ENCODE measurements around the gene CCSER1. TPM values are rescaled to one million over a fixed set of nuclear protein-coding genes. Genes with fewer than 3 reads are reported as not detected.

The CCSER1 gene
- total RNA-seq, 1 experiment from 2014 or later = 5.9 TPM

GRCh38 chr4:90290345-90290744 lies 163.2 kb downstream of the CCSER1 start:
- intact Hi-C loops (cut with micrococcal nuclease; ENCODE audit: unreplicated experiment) = loop anchor here (5.0 to 10.0 kb wide), 4 partner anchors 336 to 1066 kb away; no protein-coding TSS in a partner anchor
- Histone ChIP-seq H4K20me1 (ENCODE audit: insufficient read depth) (no peaks in the 10 kb centered on the region), H3K9me3 (ENCODE audit: insufficient read depth, low read depth) (no peaks in the 10 kb centered on the region), H3K27ac (no peak overlapping the region), H3K4me2 (no peak overlapping the region), H3K4me3 (no peak overlapping the region), H2AFZ (no peak overlapping the region), H3K79me2 (ENCODE audit: low read depth) (no peaks in the 10 kb centered on the region), H3K36me3 (ENCODE audit: low read depth) (no peaks in the 10 kb centered on the region), H3K9me2 (ENCODE audit: insufficient read depth) (no peaks in the 10 kb centered on the region), H3F3A (ENCODE audit: insufficient read depth, low read depth) (no peaks in the 10 kb centered on the region), H3K27me3 (ENCODE audit: insufficient read depth, low read depth) (no peaks in the 10 kb centered on the region), H3K4me1 (replicated peaks; ENCODE audit: insufficient read depth) (no peaks in the 10 kb centered on the region)
- BruUV-seq (replicated peaks) = no TSS peak
- CTCF ChIA-PET = no interaction called here
- TF ChIP-seq, protein P1, sequence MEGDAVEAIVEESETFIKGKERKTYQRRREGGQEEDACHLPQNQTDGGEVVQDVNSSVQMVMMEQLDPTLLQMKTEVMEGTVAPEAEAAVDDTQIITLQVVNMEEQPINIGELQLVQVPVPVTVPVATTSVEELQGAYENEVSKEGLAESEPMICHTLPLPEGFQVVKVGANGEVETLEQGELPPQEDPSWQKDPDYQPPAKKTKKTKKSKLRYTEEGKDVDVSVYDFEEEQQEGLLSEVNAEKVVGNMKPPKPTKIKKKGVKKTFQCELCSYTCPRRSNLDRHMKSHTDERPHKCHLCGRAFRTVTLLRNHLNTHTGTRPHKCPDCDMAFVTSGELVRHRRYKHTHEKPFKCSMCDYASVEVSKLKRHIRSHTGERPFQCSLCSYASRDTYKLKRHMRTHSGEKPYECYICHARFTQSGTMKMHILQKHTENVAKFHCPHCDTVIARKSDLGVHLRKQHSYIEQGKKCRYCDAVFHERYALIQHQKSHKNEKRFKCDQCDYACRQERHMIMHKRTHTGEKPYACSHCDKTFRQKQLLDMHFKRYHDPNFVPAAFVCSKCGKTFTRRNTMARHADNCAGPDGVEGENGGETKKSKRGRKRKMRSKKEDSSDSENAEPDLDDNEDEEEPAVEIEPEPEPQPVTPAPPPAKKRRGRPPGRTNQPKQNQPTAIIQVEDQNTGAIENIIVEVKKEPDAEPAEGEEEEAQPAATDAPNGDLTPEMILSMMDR (conservative IDR thresholded peaks at IDR 0.05) = no peak
- no peak for TF ChIP-seq EZH2 (IDR thresholded peaks at IDR 0.05; ENCODE audit: low read depth)
- POLR2A ChIA-PET (ENCODE audit: unreplicated experiment) = no interaction called here
- no peak for DNase-seq

GRCh38 chr4:90292438-90292837 lies 165.2 kb downstream of the CCSER1 start:
- ChIA-PET CTCF (no interaction called here), POLR2A (ENCODE audit: unreplicated experiment) (no interaction called here)
- Histone ChIP-seq H3K27ac (no peak overlapping the region), H3K9me3 (ENCODE audit: insufficient read depth, low read depth) (no peaks in the 10 kb centered on the region), H3K36me3 (ENCODE audit: low read depth) (no peaks in the 10 kb centered on the region), H3K9me2 (ENCODE audit: insufficient read depth) (no peaks in the 10 kb centered on the region), H3F3A (ENCODE audit: insufficient read depth, low read depth) (no peaks in the 10 kb centered on the region), H2AFZ (no peak overlapping the region), H3K4me3 (no peak overlapping the region), H3K79me2 (ENCODE audit: low read depth) (no peaks in the 10 kb centered on the region), H3K4me1 (replicated peaks; ENCODE audit: insufficient read depth) (no peaks in the 10 kb centered on the region), H4K20me1 (ENCODE audit: insufficient read depth) (no peaks in the 10 kb centered on the region), H3K27me3 (ENCODE audit: insufficient read depth, low read depth) (no peaks in the 10 kb centered on the region), H3K4me2 (no peak overlapping the region)
- intact Hi-C loops (cut with micrococcal nuclease; ENCODE audit: unreplicated experiment) = loop anchor here (2.0 to 10.0 kb wide), 5 partner anchors 262 to 1068 kb away; no protein-coding TSS in a partner anchor
- DNase-seq = no peak
- no peak for TF ChIP-seq EZH2 (IDR thresholded peaks at IDR 0.05; ENCODE audit: low read depth)
- TF ChIP-seq, protein P1 (conservative IDR thresholded peaks at IDR 0.05) = no peak
- no TSS peak for BruUV-seq (replicated peaks)

- POLR2A ChIA-PET (ENCODE audit: unreplicated experiment) = no interaction called here
- Histone ChIP-seq H3K27me3 (ENCODE audit: insufficient read depth, low read depth) (no peaks in the 10 kb centered on the region), H4K20me1 (ENCODE audit: insufficient read depth) (no peaks in the 10 kb centered on the region), H2AFZ (no peak overlapping the region), H3K36me3 (ENCODE audit: low read depth) (no peaks in the 10 kb centered on the region), H3K79me2 (ENCODE audit: low read depth) (no peaks in the 10 kb centered on the region), H3K4me1 (replicated peaks; ENCODE audit: insufficient read depth) (no peaks in the 10 kb centered on the region), H3K4me3 (no peak overlapping the region), H3F3A (ENCODE audit: insufficient read depth, low read depth) (no peaks in the 10 kb centered on the region), H3K9me3 (ENCODE audit: insufficient read depth, low read depth) (no peaks in the 10 kb centered on the region), H3K27ac (no peak overlapping the region), H3K4me2 (no peak overlapping the region), H3K9me2 (ENCODE audit: insufficient read depth) (no peaks in the 10 kb centered on the region)
- TF ChIP-seq, protein P1 (conservative IDR thresholded peaks at IDR 0.05) = no peak; the same call in none of the 2 replicates
- no peak for TF ChIP-seq EZH2 (IDR thresholded peaks at IDR 0.05; ENCODE audit: low read depth)
- CTCF ChIA-PET = no interaction called here
- BruUV-seq (replicated peaks) = no TSS peak
- intact Hi-C loops (cut with micrococcal nuclease; ENCODE audit: unreplicated experiment) = loop anchor here (2.0 to 10.0 kb wide), 5 partner anchors 263 to 1069 kb away; no protein-coding TSS in a partner anchor
- DNase-seq = no peak
Observed at GRCh38 chr4:90293320-90293719, 166.1 kb downstream of the CCSER1 start.

Data from PC-9 (cell line).